ENCODE data around the gene XPO5. TPM values are rescaled to one million over a fixed set of nuclear protein-coding genes. Genes with fewer than 3 reads are reported as not detected.

The XPO5 gene
- total and polyA plus RNA-seq, 2 of the 4 experiments (the other 2 are of a cell fraction) = 29.0 to 30.1 TPM

DNA sequence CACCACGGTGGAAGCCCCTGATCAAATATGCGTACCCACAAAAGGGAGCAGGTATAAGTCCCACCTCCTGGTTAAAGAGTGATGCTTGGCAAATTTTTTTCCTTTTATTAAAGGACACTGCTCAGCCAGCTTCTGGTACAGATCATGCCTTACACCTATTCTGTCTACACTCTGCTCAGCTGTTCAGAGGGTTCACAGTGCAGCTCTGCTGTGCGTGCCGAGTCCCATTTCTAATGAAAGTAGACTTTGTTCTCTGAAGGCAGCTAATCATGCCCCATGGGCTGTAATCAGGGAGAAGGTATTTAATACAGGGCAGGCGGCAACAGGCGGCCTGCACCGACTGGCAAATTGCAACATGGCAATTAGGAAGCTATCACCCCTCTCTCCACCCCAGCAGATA, 82.0 kb downstream of the XPO5 start:
- no peak for TF ChIP-seq RAD21 (IDR thresholded peaks at IDR 0.05; ENCODE audit: low read length)
- H3K23ac ChIP-seq (ENCODE audit: low read depth, low read length) = no peak overlapping the region
- no peak overlapping the region for H2BK5ac ChIP-seq (ENCODE audit: low read depth, low read length, poor library complexity, severe bottlenecking)
- peaks cover 34 to 76% of the 10 kb centered on the region in 2 experiments for H3K79me1 ChIP-seq (ENCODE audit: low read depth in 1 of 2, low read length in 2 of 2)
- H3K14ac ChIP-seq (replicated peaks; ENCODE audit: low read depth, low read length) = no peak overlapping the region
- H3K9me1 ChIP-seq (ENCODE audit: insufficient read depth, low read length) = peaks cover 42% of the 10 kb centered on the region
- H3K4me3 ChIP-seq (ENCODE audit: insufficient read depth, low read depth, low read length) = no peak overlapping the region
- H3K4me2 ChIP-seq (ENCODE audit: low read depth, low read length) = no peak overlapping the region
- POLR2A ChIA-PET (ENCODE audit: unreplicated experiment) = no interaction called here
- peaks cover 4% of the 10 kb centered on the region; the same call in 1 of the 2 replicates for H3K36me3 ChIP-seq (ENCODE audit: control insufficient read depth, insufficient read depth, low read length)
- H3K4ac ChIP-seq (ENCODE audit: low read depth, low read length) = no peak overlapping the region
- peak overlapping the region; percentile 11 for H2AK9ac ChIP-seq (replicated peaks; ENCODE audit: low read depth, low read length, poor library complexity)
- H2BK120ac ChIP-seq (ENCODE audit: low read depth, low read length) = no peak overlapping the region
- H3K9me3 ChIP-seq (ENCODE audit: control insufficient read depth, insufficient read depth, low read length) = no peaks in the 10 kb centered on the region
- H2BK15ac ChIP-seq (ENCODE audit: low read depth, low read length) = 0 out of 3 replicates have a peak overlapping the region, but pooled peaks have one; percentile 2
- no peak for ATAC-seq (ENCODE audit: low read depth)
- no peak overlapping the region for H4K91ac ChIP-seq (ENCODE audit: insufficient read depth, low read depth, low read length)
- no peak overlapping the region for H2BK20ac ChIP-seq (ENCODE audit: low read depth, low read length)
- peaks cover 31% of the 10 kb centered on the region; the same call in 1 of the 2 replicates for H4K20me1 ChIP-seq (ENCODE audit: insufficient read depth, low read length)
- no peaks in the 10 kb centered on the region for H3K27me3 ChIP-seq (ENCODE audit: control insufficient read depth, insufficient read depth, low read length)
- intact Hi-C loops (cut with micrococcal nuclease) = no loop called here
- H3K9ac ChIP-seq (ENCODE audit: low read depth, low read length) = no peak overlapping the region
- no CpG with 5 or more reads among the region's 7 CpGs for WGBS, 2 experiments (ENCODE audit: extremely low coverage in 2 of 2, insufficient read length in 1 of 2)
- H2AK5ac ChIP-seq (ENCODE audit: low read depth, low read length) = no peak overlapping the region
- dilution Hi-C loops (cut with HindIII; ENCODE audit: low sequenced_read_pairs, unreplicated experiment) = no loop called here
- peaks cover 46% of the 10 kb centered on the region for H3K4me1 ChIP-seq (ENCODE audit: control insufficient read depth, insufficient read depth, low read length)
- H2AFZ ChIP-seq (replicated peaks; ENCODE audit: low read length, poor library complexity) = no peak overlapping the region
- no peak overlapping the region for H4K8ac ChIP-seq (ENCODE audit: low read depth in 2 of 2, low read length in 2 of 2)
- CTCF ChIA-PET = interaction anchor here (3.3 kb wide), 1 partner anchor 13 kb away, joined by 17 read pairs; no protein-coding TSS in a partner anchor
- no peak for DNase-seq
- H3K56ac ChIP-seq (ENCODE audit: extremely low read depth, insufficient read depth, low read length) = no peak overlapping the region
- in situ Hi-C loops (cut with MboI; ENCODE audit: low sequenced_read_pairs) = loop anchor here (5.0 to 10.0 kb wide), 2 partner anchors 49 to 237 kb away; no protein-coding TSS in a partner anchor
- no TSS peak for BruUV-seq (replicated peaks)
- H4K5ac ChIP-seq (ENCODE audit: low read depth, low read length) = no peak overlapping the region
- H3K27ac ChIP-seq (ENCODE audit: insufficient read depth, low read length) = no peak overlapping the region
- no peak overlapping the region for H3K18ac ChIP-seq (ENCODE audit: low read depth, low read length)
